Esophagus muscularis mucosa (tissue), 4 donors: ENCODE measurements around the gene CLCN4. TPM values are rescaled to one million over a fixed set of nuclear protein-coding genes. Genes with fewer than 3 reads are reported as not detected.

Experiments used
- DNase-seq: peaks from one replicate; pipeline ENCODE4 v3.0.0-alpha.2; 2017; ENCODE audit errors: extremely low spot score
- H3K27ac ChIP-seq, 4 donors: fragments of 200-600 bp; sonication (generic); replicated peaks in 1 of 4; 1 replicate in 3 of 4; 2 replicates in 1 of 4; pipeline ENCODE4 v1.5.1; 2016 to 2019; ENCODE audit warnings: mild to moderate bottlenecking in 1 of 4
- H3K27me3 ChIP-seq, 4 donors: fragments of 200-600 bp; sonication (generic); one replicate each; pipeline versions ENCODE4 v1.5.1 to v1.6.0; 2016 to 2019
- H3K36me3 ChIP-seq, 4 donors: fragments of 200-600 bp; sonication (generic); one replicate each; pipeline ENCODE4 v1.5.1; 2016 to 2019
- H3K4me1 ChIP-seq, 4 donors: fragments of 200-600 bp; sonication (generic); one replicate each; pipeline ENCODE4 v1.5.1; 2016 to 2019
- H3K4me3 ChIP-seq, 4 donors: fragments of 200-600 bp; sonication (generic); 1 replicate in 2 of 4; 2 replicates in 2 of 4; pipeline ENCODE4 v1.5.1; 2016 to 2019; ENCODE audit warnings: mild to moderate bottlenecking in 4 of 4, moderate library complexity in 1 of 4
- H3K9me3 ChIP-seq, 4 donors: fragments of 200-600 bp; sonication (generic); 1 replicate in 3 of 4; 2 replicates in 1 of 4; pipeline ENCODE4 v1.5.1; 2016 to 2019
- CTCF ChIP-seq, 3 experiments: fragments of 200-600 bp in 2 of 3; fragments of 450-650 bp in 1 of 3; sonication (generic) in 2 of 3; IDR thresholded peaks; one replicate each; pipeline ENCODE4 v1.5.1; 2017 to 2019; ENCODE audit warnings: antibody characterized with exemption in 3 of 3, mild to moderate bottlenecking in 2 of 3, moderate library complexity in 1 of 3
- EP300 ChIP-seq: sonication (generic); formaldehyde crosslinking; IDR thresholded peaks from one replicate; pipeline ENCODE4 v1.6.1; 2017; ENCODE audit warnings: antibody characterized with exemption
- POLR2A ChIP-seq: fragments of 450-650 bp; IDR thresholded peaks from one replicate; pipeline ENCODE4 v1.6.1; 2017; ENCODE audit warnings: antibody characterized with exemption, moderate library complexity, mild to moderate bottlenecking, low read depth
- POLR2AphosphoS5 ChIP-seq, 2 donors: sonication (generic); formaldehyde crosslinking; IDR thresholded peaks; one replicate each; pipeline ENCODE4 v1.6.1; 2017; ENCODE audit warnings: antibody characterized with exemption in 2 of 2
- WGBS: methylation state at CpG from one replicate; pipeline ENCODE4 v1.1.5; 2018; 5-methylcytosine and 5-hydroxymethylcytosine counted together
- intact Hi-C: fragments of 100-400 bp; cut with DNase I; formaldehyde crosslinking; loops from one replicate; pipeline ENCODE4 v1.15.1; 2023
- total RNA-seq, 4 donors: library from RNA; depleted of rRNA; stranded (reverse); fragments of >200 nt; gene quantifications; one replicate each; pipeline versions ENCODE4 v1.1.0 to v1.2.1, GENCODE V29; 2016

CLCN4 gene
- total RNA-seq, 4 donors from 2014 or later: 0.42 to 1.8 (median 1.1) TPM

DNA sequence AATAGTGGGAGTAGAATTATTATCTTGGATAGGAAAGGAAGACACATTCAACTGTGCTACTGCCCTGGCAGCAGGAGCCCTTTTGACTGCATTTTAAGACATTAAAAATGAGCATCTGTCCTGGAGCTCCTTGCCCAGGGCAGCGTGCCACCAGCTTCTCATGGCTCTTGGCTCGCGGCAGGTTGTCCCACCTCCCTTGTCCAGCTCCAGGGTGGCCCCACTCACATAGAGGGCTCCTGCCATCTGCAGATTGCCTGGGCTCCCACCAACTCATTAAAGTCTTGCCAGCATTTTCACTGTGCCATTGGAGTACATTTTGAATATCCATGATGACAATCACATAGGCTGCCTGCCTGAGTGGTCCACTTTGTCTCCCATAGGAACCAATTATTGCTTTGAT, 27.0 kb downstream of the CLCN4 start:
- H3K4me1 ChIP-seq: no peaks in the 10 kb centered on the region
- H3K36me3 ChIP-seq: no peaks in the 10 kb centered on the region
- WGBS: 71% methylated on average over 3 of the region's 3 CpGs
- DNase-seq: no peak
- no peaks in the 10 kb centered on the region for H3K9me3 ChIP-seq
- TF ChIP-seq EP300: no peak
- no peak for TF ChIP-seq POLR2A
- H3K27ac ChIP-seq: no peak overlapping the region
- H3K27me3 ChIP-seq: no peaks in the 10 kb centered on the region
- intact Hi-C loops: no loop called here
- no peak overlapping the region for H3K4me3 ChIP-seq

- H3K4me1 ChIP-seq: peaks cover 0 to 2% (median under 1%) of the 10 kb centered on the region in 4 donors
- no peak for DNase-seq
- no peaks in the 10 kb centered on the region for H3K9me3 ChIP-seq
- H3K27ac ChIP-seq: no peak overlapping the region
- TF ChIP-seq POLR2A: no peak
- no peak for TF ChIP-seq CTCF (IDR thresholded peaks at IDR 0.05)
- TF ChIP-seq EP300: no peak
- no peak for TF ChIP-seq POLR2AphosphoS5 (IDR thresholded peaks at IDR 0.05)
- intact Hi-C loops: no loop called here
- WGBS: 86% methylated on average over 2 of the region's 2 CpGs
- H3K27me3 ChIP-seq: no peaks in the 10 kb centered on the region
- no peaks in the 10 kb centered on the region for H3K36me3 ChIP-seq
- no peak overlapping the region for H3K4me3 ChIP-seq
These were observed 27.6 kb downstream of the CLCN4 start for GRCh38 chrX:10184411-10184810.

DNA sequence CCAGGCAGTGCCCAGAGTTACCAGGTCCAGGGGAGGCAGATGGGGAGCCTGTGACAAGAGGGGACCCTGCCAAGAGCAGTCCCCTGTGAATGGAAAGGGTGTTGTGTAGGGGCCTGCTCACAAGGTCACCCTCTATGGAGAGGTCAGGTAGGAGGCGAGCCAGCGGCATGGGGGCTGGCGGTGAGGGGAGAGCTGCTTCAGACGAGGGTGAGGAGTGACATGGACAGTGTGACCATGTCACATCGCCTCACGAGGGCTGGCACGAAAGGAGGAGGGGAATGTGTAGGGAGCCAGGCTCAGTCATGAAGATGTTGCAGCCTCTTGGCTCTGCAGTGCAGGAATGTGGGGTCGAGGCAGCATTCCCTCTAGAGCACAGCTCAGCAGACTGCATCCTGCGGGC, 29.6 kb downstream of the CLCN4 start:
- intact Hi-C loops: no loop called here
- Histone ChIP-seq H3K27me3 (no peaks in the 10 kb centered on the region), H3K4me1 (peaks cover 0 to 14% (median 9%) of the 10 kb centered on the region in 4 donors), H3K27ac (no peak overlapping the region), H3K4me3 (no peak overlapping the region), H3K36me3 (no peaks in the 10 kb centered on the region), H3K9me3 (no peaks in the 10 kb centered on the region)
- no peak for TF ChIP-seq POLR2AphosphoS5 (IDR thresholded peaks at IDR 0.05)
- TF ChIP-seq CTCF (IDR thresholded peaks at IDR 0.05): no peak
- no peak for TF ChIP-seq POLR2A
- WGBS: 69% methylated on average over 8 of the region's 9 CpGs
- no peak for DNase-seq

GRCh38 chrX:10187421-10187820, 30.6 kb downstream of the CLCN4 start:
- Histone ChIP-seq H3K27ac (no peak overlapping the region), H3K4me3 (no peak overlapping the region), H3K4me1 (peaks cover 0 to 14% (median 9%) of the 10 kb centered on the region in 4 donors), H3K9me3 (no peaks in the 10 kb centered on the region), H3K27me3 (no peaks in the 10 kb centered on the region), H3K36me3 (no peaks in the 10 kb centered on the region)
- no peak for TF ChIP-seq POLR2AphosphoS5 (IDR thresholded peaks at IDR 0.05)
- TF ChIP-seq EP300: no peak
- no peak for TF ChIP-seq CTCF (IDR thresholded peaks at IDR 0.05)
- TF ChIP-seq POLR2A: no peak
- intact Hi-C loops: no loop called here
- no peak for DNase-seq
- WGBS: 82% methylated on average over 12 of the region's 15 CpGs

- DNase-seq: peak; percentile 92
- intact Hi-C loops: loop anchor here (2.0 to 10.0 kb wide), 5 partner anchors 447 to 947 kb away; no protein-coding TSS in a partner anchor
- 28% methylated on average over 16 of the region's 16 CpGs for WGBS
These were observed 32.8 kb downstream of the CLCN4 start for GRCh38 chrX:10189317-10190268.

More at GRCh38 chrX:10189317-10190268, 32.8 kb downstream of the CLCN4 start:
- Histone ChIP-seq H3K4me1 (peaks cover 0 to 14% (median 9%) of the 10 kb centered on the region in 4 donors), H3K9me3 (no peaks in the 10 kb centered on the region), H3K27me3 (no peaks in the 10 kb centered on the region), H3K36me3 (no peaks in the 10 kb centered on the region), H3K27ac (no peak overlapping the region), H3K4me3 (no peak overlapping the region)
- TF ChIP-seq POLR2AphosphoS5 (IDR thresholded peaks at IDR 0.05) (peak in 1 of 2 donors; percentile 37), CTCF (IDR thresholded peaks at IDR 0.05) (peak; percentile 63 to 80 (median 73)), POLR2A (no peak), EP300 (no peak)
